ENCODE results near the gene ZNF668. TPM values are rescaled to one million over a fixed set of nuclear protein-coding genes. Genes with fewer than 3 reads are reported as not detected.

ZNF668 gene
- total RNA-seq, 1 donor from 2014 or later, result 8.3 TPM

DNA sequence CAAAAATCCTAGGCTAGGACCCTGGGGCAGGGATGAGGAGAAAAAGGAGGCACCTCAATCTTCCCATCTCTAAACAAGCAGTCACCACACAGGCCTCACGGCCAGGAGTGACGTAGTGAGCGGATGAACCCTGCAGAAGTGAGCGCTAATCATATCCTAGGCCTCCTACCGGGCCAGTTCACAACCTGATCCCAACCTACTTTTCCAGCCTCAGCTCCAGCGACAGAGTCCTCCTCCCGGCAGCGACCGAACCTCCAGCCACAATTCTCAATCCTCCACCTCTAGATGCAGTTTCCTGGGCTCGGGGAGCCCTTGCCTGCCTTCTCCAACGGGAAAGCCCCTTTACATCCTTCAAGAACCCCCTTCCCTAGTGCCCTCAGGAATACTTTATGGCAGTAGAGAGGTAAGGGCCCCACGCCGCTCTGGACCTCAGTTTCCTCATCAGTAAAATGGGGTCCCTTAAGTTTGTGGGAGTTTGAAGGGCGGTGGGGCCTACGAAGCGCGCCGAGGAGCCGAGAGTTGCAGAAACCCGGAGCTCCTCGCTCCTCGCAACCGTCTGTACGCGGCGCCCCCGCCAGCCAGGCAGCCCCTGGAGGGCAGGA, 1.4 kb downstream of the ZNF668 start:
- intact Hi-C loops (cut with DNase I), result no loop called here
- TF ChIP-seq, protein P1, sequence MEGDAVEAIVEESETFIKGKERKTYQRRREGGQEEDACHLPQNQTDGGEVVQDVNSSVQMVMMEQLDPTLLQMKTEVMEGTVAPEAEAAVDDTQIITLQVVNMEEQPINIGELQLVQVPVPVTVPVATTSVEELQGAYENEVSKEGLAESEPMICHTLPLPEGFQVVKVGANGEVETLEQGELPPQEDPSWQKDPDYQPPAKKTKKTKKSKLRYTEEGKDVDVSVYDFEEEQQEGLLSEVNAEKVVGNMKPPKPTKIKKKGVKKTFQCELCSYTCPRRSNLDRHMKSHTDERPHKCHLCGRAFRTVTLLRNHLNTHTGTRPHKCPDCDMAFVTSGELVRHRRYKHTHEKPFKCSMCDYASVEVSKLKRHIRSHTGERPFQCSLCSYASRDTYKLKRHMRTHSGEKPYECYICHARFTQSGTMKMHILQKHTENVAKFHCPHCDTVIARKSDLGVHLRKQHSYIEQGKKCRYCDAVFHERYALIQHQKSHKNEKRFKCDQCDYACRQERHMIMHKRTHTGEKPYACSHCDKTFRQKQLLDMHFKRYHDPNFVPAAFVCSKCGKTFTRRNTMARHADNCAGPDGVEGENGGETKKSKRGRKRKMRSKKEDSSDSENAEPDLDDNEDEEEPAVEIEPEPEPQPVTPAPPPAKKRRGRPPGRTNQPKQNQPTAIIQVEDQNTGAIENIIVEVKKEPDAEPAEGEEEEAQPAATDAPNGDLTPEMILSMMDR (IDR thresholded peaks at IDR 0.05), result no peak
- Histone ChIP-seq H3K36me3 (peaks cover 14% of the 10 kb centered on the region), H3K9me3 (no peaks in the 10 kb centered on the region), H3K4me1 (peaks cover 22% of the 10 kb centered on the region), H3K27ac (peak overlapping the region; percentile 93), H3K27me3 (no peaks in the 10 kb centered on the region), H3K4me3 (peak overlapping the region; percentile 87)
- ATAC-seq, result no peak
- no peak for DNase-seq

DNA sequence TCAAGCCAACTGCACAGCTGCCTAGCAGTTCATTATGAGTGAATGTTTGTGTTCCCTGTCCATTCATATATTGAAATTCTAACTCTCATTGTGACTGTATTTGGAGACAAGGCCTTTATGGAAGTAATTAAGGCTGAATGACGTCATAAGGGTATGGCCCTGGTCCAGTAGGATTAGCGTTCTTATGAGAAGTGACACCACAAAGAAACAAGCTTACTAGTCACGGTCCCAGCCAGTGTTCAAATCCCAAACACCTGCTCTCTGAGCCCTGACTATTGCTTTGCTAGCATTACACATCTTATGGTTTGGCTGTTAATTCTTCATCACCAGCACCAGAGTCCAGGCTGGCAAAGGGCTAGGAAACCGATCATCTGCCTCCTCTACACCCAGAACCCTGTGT, 2.2 kb downstream of the ZNF668 start:
- DNase-seq, result no peak
- no peaks in the 10 kb centered on the region for H3K27me3 ChIP-seq
- H3K9me3 ChIP-seq, result no peaks in the 10 kb centered on the region
- peaks cover 6% of the 10 kb centered on the region for H3K36me3 ChIP-seq
- intact Hi-C loops (cut with DNase I), result no loop called here
- ATAC-seq, result no peak
- TF ChIP-seq, protein P1 (IDR thresholded peaks at IDR 0.05), result no peak
- H3K4me1 ChIP-seq, result peaks cover 22% of the 10 kb centered on the region
- no peak overlapping the region for H3K4me3 ChIP-seq
- no peak overlapping the region for H3K27ac ChIP-seq

DNA sequence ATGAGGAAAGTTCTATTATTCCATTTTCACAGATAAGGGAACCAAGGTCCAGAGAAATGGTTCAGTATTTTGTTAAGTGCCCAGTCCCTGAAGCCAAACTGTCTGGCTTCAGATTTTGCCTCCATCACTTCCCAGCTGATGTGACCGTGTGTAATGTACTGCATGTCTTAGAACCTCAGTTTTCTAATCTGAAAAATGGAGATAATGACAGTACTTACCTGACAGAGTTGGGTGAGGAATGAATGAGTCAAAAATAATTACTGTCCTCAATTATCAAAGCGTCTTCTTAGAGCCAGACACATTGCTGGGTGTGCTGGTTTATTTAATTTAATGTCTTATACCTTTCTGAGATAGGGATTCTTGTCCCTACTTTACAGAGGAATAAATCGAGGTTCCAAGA, 6.7 kb downstream of the ZNF668 start:
- TF ChIP-seq, protein P1 (IDR thresholded peaks at IDR 0.05), result no peak
- Histone ChIP-seq H3K4me3 (no peak overlapping the region), H3K27me3 (no peaks in the 10 kb centered on the region), H3K36me3 (no peaks in the 10 kb centered on the region), H3K9me3 (no peaks in the 10 kb centered on the region), H3K4me1 (peaks cover 23% of the 10 kb centered on the region), H3K27ac (no peak overlapping the region)
- no peak for ATAC-seq
- DNase-seq, result no peak
- intact Hi-C loops (cut with DNase I), result no loop called here

- H3K27ac ChIP-seq, result peak overlapping the region; percentile 73
- peaks cover 15% of the 10 kb centered on the region for H3K36me3 ChIP-seq
- H3K9me3 ChIP-seq, result no peaks in the 10 kb centered on the region
- H3K27me3 ChIP-seq, result no peaks in the 10 kb centered on the region
- peaks cover 13% of the 10 kb centered on the region for H3K4me1 ChIP-seq
- DNase-seq (no peak), ATAC-seq (peak; percentile 72)
- no peak overlapping the region for H3K4me3 ChIP-seq
- intact Hi-C loops (cut with DNase I), result no loop called here
- TF ChIP-seq, protein P1 (IDR thresholded peaks at IDR 0.05), result no peak
Observed at GRCh38 chr16:31064882-31065461, 9.1 kb downstream of the ZNF668 start.

DNA sequence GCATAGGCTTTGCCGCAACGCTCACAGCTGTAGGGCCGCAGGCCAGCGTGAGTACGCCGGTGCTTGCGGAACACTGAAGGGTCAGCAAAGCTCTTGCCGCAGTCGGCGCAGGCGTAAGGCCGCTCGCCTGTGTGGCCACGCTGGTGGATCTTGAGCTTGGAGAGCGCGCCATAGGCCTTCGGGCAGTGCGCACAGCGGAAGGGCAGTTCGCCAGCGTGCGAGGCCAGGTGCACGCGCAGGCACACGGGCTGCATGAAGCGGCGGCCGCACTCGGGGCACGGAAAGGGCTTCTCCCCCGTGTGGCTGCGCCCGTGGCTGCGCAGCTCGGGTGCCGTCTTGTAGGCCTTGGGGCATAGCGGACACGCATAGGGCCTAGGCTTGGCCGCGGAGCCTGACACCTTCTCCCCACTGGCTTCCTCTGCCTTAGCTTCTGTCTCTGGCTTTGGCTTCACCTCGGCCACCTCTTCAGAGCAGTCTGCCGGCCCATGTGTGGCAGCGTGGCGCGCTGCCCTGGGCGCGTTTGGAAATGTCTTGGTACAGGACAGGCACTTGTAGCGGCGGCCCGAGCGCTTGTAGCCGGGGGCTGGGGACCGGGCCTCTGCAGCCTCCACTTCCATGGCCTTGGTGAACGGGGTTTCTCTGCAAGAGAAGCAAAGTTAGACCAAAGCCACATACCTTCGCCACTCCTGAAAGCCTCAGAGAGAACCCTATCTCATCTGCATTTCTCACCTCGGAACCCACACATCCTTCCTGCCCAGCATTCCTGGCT, 10.0 kb downstream of the ZNF668 start:
- Histone ChIP-seq H3K9me3 (no peaks in the 10 kb centered on the region), H3K27me3 (no peaks in the 10 kb centered on the region), H3K36me3 (peaks cover 15% of the 10 kb centered on the region), H3K27ac (peak overlapping the region; percentile 73), H3K4me1 (peaks cover 13% of the 10 kb centered on the region), H3K4me3 (peak overlapping the region; percentile 5)
- ATAC-seq, result peak; percentile 24
- TF ChIP-seq, protein P1 (IDR thresholded peaks at IDR 0.05), result no peak
- DNase-seq, result no peak
- intact Hi-C loops (cut with DNase I), result no loop called here

Data from upper lobe of right lung (tissue), 1 donor.